Urinary bladder (tissue), 4 donors: ENCODE measurements around the gene SIK3. TPM values are rescaled to one million over a fixed set of nuclear protein-coding genes. Genes with fewer than 3 reads are reported as not detected.
"Not testable (repeated sequence)": the region's sequence is repeated elsewhere in the genome, so short reads cannot be mapped to it uniquely, and the experiment has no call there.

Experiments used
- DNase-seq: peaks from one replicate; pipeline ENCODE4 v3.0.0-alpha.2; 2015; ENCODE audit errors: extremely low spot score
- H3K27ac ChIP-seq: one replicate; pipeline ENCODE4 v1.5.1; 2013; ENCODE audit warnings: low read depth, mild to moderate bottlenecking, moderate library complexity
- H3K36me3 ChIP-seq: one replicate; pipeline ENCODE4 v1.6.1; 2013; ENCODE audit warnings: mild to moderate bottlenecking, moderate library complexity; ENCODE audit not compliant: insufficient read depth
- H3K4me1 ChIP-seq: one replicate; pipeline ENCODE4 v1.6.1; 2013; ENCODE audit warnings: mild to moderate bottlenecking, moderate library complexity; ENCODE audit not compliant: insufficient read depth
- H3K4me3 ChIP-seq: one replicate; pipeline ENCODE4 v1.5.1; 2013; ENCODE audit warnings: low read depth, low read length
- WGBS: extraction: QIAGEN DNeasy Blood & Tissue Kit; methylation state at CpG from one replicate; pipeline ENCODE4 v1.1.7; 2013; 5-methylcytosine and 5-hydroxymethylcytosine counted together
- polyA plus RNA-seq: library from polyadenylated mRNA; stranded (reverse); fragments of 200-250 nt; gene quantifications from one replicate; pipeline ENCODE4 v1.2.3, GENCODE V29; 2013
- total RNA-seq: library from RNA; depleted of rRNA; stranded (reverse); fragments of >200 nt; gene quantifications from one replicate; pipeline ENCODE4 v1.2.3, GENCODE V29; 2014
- donor health status: healthy with polysubstance abuse.
- donor health status: healthy.

Gene SIK3
- total and polyA plus RNA-seq, 2 donors: 17.2 to 24.0 TPM

- Histone ChIP-seq H3K4me1 (no peaks in the 10 kb centered on the region), H3K27ac (no peak overlapping the region), H3K36me3 (no peaks in the 10 kb centered on the region), H3K4me3 (no peak overlapping the region)
- no peak for DNase-seq
- 91% methylated on average over 6 of the region's 6 CpGs for WGBS
These were observed 259.7 kb downstream of the SIK3 start for GRCh38 chr11:116838321-116839084.

GRCh38 chr11:116837231-116838091, 260.8 kb downstream of the SIK3 start, which contains the start of gene APOA1:
Gene APOA1 (minus strand): TSS chr11:116837622. CDS start chr11:116837387, 235 bp downstream.
- DNase-seq: no peak
- no peak within 1 kb of the TSS for H3K27ac ChIP-seq
- H3K4me3 ChIP-seq: no peak within 1 kb of the TSS
- no peaks in the 10 kb centered on the region for H3K4me1 ChIP-seq
- WGBS: 70% methylated on average over 19 of the region's 19 CpGs
- H3K36me3 ChIP-seq: no peaks in the 10 kb centered on the region

GRCh38 chr11:116836632-116836991, 261.6 kb downstream of the SIK3 start:
- Histone ChIP-seq H3K27ac (no peak overlapping the region), H3K36me3 (no peaks in the 10 kb centered on the region), H3K4me1 (no peaks in the 10 kb centered on the region), H3K4me3 (no peak overlapping the region)
- no peak for DNase-seq
- WGBS: 94% methylated on average over 7 of the region's 7 CpGs

GRCh38 chr11:116835791-116836631, 262.2 kb downstream of the SIK3 start:
- H3K4me1 ChIP-seq: no peaks in the 10 kb centered on the region
- WGBS: 13% methylated on average over 57 of the region's 57 CpGs
- peak; percentile 67 for DNase-seq
- H3K27ac ChIP-seq: peak overlapping the region; percentile 48
- H3K36me3 ChIP-seq: no peaks in the 10 kb centered on the region
- peak overlapping the region; percentile 12 for H3K4me3 ChIP-seq

- H3K36me3 ChIP-seq: no peaks in the 10 kb centered on the region
- no peak for DNase-seq
- no peak overlapping the region for H3K4me3 ChIP-seq
- peak overlapping the region; percentile 48 for H3K27ac ChIP-seq
- WGBS: 44% methylated on average over 28 of the region's 28 CpGs
- H3K4me1 ChIP-seq: no peaks in the 10 kb centered on the region
These were observed 263.0 kb downstream of the SIK3 start for GRCh38 chr11:116835042-116835772.

- not testable (repeated sequence) for H3K27ac ChIP-seq, DNase-seq, H3K4me1 ChIP-seq, H3K36me3 ChIP-seq, H3K4me3 ChIP-seq
- WGBS: 87% methylated on average over 13 of the region's 13 CpGs
These were observed 263.6 kb downstream of the SIK3 start for GRCh38 chr11:116834535-116835041.

- 94% methylated on average over 14 of the region's 14 CpGs for WGBS
- DNase-seq: no peak
- Histone ChIP-seq H3K4me1 (no peaks in the 10 kb centered on the region), H3K36me3 (no peaks in the 10 kb centered on the region), H3K4me3 (no peak overlapping the region), H3K27ac (no peak overlapping the region)
These were observed 264.3 kb downstream of the SIK3 start for GRCh38 chr11:116833816-116834534.

- Histone ChIP-seq H3K4me1 (no peaks in the 10 kb centered on the region), H3K36me3 (no peaks in the 10 kb centered on the region), H3K27ac (no peak overlapping the region), H3K4me3 (no peak overlapping the region)
- WGBS: 95% methylated on average over 10 of the region's 10 CpGs
- no peak for DNase-seq
These were observed 264.8 kb downstream of the SIK3 start for GRCh38 chr11:116833491-116833815.

- Histone ChIP-seq H3K4me1 (no peaks in the 10 kb centered on the region), H3K4me3 (no peak overlapping the region), H3K27ac (no peak overlapping the region), H3K36me3 (no peaks in the 10 kb centered on the region)
- DNase-seq: no peak
- WGBS: 81% methylated on average over 13 of the region's 13 CpGs
These were observed 265.6 kb downstream of the SIK3 start for GRCh38 chr11:116832350-116833290.

- Histone ChIP-seq H3K4me1 (no peaks in the 10 kb centered on the region), H3K36me3 (no peaks in the 10 kb centered on the region), H3K4me3 (no peak overlapping the region), H3K27ac (no peak overlapping the region)
- DNase-seq: no peak
- 92% methylated on average over 7 of the region's 7 CpGs for WGBS
These were observed 266.4 kb downstream of the SIK3 start for GRCh38 chr11:116831790-116832349.

GRCh38 chr11:116830184-116830912, 267.9 kb downstream of the SIK3 start:
- Histone ChIP-seq H3K4me3 (no peak overlapping the region), H3K4me1 (no peaks in the 10 kb centered on the region), H3K36me3 (no peaks in the 10 kb centered on the region), H3K27ac (no peak overlapping the region)
- no peak for DNase-seq
- WGBS: 96% methylated on average over 17 of the region's 17 CpGs
